HCEC 1CT (cell line): ENCODE results near the gene SLC22A5.
A peak's percentile ranks its signal among the peaks of the same experiment; 100 is the strongest.

Source experiments
- DNase-seq: peaks from one replicate; pipeline ENCODE4 v3.0.0-alpha.2; 2017

Gene SLC22A5

GRCh38 chr5:132368186-132368585 is 1.3 kb upstream of the SLC22A5 start:
- DNase-seq, result no peak

- no peak for DNase-seq
Measured at GRCh38 chr5:132369007-132369473, 470 bp upstream of the SLC22A5 start.

- DNase-seq, result no peak
Measured at GRCh38 chr5:132370181-132370970, 866 bp downstream of the SLC22A5 start.

GRCh38 chr5:132370971-132371602 is 1.6 kb downstream of the SLC22A5 start:
- DNase-seq, result no peak

- DNase-seq, result no peak
Measured at GRCh38 chr5:132371603-132371994, 2.1 kb downstream of the SLC22A5 start.

GRCh38 chr5:132372127-132372526 is 2.6 kb downstream of the SLC22A5 start:
- no peak for DNase-seq

- no peak for DNase-seq
Measured at GRCh38 chr5:132372542-132372941, 3.0 kb downstream of the SLC22A5 start.

- DNase-seq, result no peak
Measured at GRCh38 chr5:132375957-132376356, 6.4 kb downstream of the SLC22A5 start.

- no peak for DNase-seq
Measured at GRCh38 chr5:132376694-132377641, 7.5 kb downstream of the SLC22A5 start.

GRCh38 chr5:132377738-132378137 is 8.2 kb downstream of the SLC22A5 start:
- DNase-seq, result no peak

GRCh38 chr5:132378580-132378979 is 9.1 kb downstream of the SLC22A5 start:
- DNase-seq, result no peak

- no peak for DNase-seq
Measured at GRCh38 chr5:132380047-132380446, 10.5 kb downstream of the SLC22A5 start.

- DNase-seq, result no peak
Measured at GRCh38 chr5:132380741-132381140, 11.2 kb downstream of the SLC22A5 start.

- no peak for DNase-seq
Measured at GRCh38 chr5:132381614-132382013, 12.1 kb downstream of the SLC22A5 start.

- no peak for DNase-seq
Measured at GRCh38 chr5:132383261-132383660, 13.8 kb downstream of the SLC22A5 start.

GRCh38 chr5:132383984-132384383 is 14.5 kb downstream of the SLC22A5 start:
- DNase-seq, result no peak

GRCh38 chr5:132384506-132385050 is 15.1 kb downstream of the SLC22A5 start:
- DNase-seq, result no peak

GRCh38 chr5:132385326-132386105 is 16.0 kb downstream of the SLC22A5 start:
- peak; percentile 59 for DNase-seq

GRCh38 chr5:132386644-132387286 is 17.3 kb downstream of the SLC22A5 start:
- DNase-seq, result peak; percentile 75

- DNase-seq, result peak; percentile 96
Measured at GRCh38 chr5:132387640-132388117, 18.2 kb downstream of the SLC22A5 start.
